Measurements from ENCODE around the gene TMC8. TPM values are rescaled to one million over a fixed set of nuclear protein-coding genes. Genes with fewer than 3 reads are reported as not detected.
A peak's percentile ranks its signal among the peaks of the same experiment; 100 is the strongest.

Gene TMC8
- total and polyA plus RNA-seq, 11 donors = 0.81 to 21.6 (median 1.2) TPM

DNA sequence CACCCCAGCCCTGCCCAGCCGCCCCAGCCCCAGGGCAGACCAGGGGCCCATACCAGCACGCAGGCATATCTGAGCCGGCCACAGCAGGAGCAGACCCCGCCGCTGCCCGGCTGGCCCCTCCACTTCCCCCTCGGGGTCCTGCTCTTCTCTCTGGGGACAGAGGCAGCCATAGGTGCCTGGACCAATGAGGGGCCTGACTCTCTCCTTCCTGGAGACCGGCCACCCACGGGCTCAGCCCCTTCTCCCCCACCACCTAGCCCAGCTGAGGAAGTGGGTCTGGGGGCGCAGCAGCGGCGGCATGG is 5.8 kb upstream of the TMC8 start:
- ATAC-seq (no peak), DNase-seq (peak in 1 of 5 donors; percentile 21)
- H3K4me3 ChIP-seq = peak overlapping the region in 5 of 12 donors; percentile 32 to 87 (median 34)
- intact Hi-C loops (cut with DNase I) = loop anchor here in 8 of 10 donors (5.0 kb wide), 3 partner anchors 48 to 128 kb away; no protein-coding TSS in a partner anchor
- peak overlapping the region in 11 of 12 donors; percentile 76 to 98 (median 94) for H3K27ac ChIP-seq
- H3K9me3 ChIP-seq = no peaks in the 10 kb centered on the region
- peaks cover 0 to 69% (median 38%) of the 10 kb centered on the region in 9 donors for H3K36me3 ChIP-seq
- TF ChIP-seq, protein P1, sequence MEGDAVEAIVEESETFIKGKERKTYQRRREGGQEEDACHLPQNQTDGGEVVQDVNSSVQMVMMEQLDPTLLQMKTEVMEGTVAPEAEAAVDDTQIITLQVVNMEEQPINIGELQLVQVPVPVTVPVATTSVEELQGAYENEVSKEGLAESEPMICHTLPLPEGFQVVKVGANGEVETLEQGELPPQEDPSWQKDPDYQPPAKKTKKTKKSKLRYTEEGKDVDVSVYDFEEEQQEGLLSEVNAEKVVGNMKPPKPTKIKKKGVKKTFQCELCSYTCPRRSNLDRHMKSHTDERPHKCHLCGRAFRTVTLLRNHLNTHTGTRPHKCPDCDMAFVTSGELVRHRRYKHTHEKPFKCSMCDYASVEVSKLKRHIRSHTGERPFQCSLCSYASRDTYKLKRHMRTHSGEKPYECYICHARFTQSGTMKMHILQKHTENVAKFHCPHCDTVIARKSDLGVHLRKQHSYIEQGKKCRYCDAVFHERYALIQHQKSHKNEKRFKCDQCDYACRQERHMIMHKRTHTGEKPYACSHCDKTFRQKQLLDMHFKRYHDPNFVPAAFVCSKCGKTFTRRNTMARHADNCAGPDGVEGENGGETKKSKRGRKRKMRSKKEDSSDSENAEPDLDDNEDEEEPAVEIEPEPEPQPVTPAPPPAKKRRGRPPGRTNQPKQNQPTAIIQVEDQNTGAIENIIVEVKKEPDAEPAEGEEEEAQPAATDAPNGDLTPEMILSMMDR (IDR thresholded peaks at IDR 0.05) = no peak
- no peak for TF ChIP-seq POLR2A (IDR thresholded peaks at IDR 0.05)
- peaks cover 14 to 68% (median 53%) of the 10 kb centered on the region in 12 donors for H3K4me1 ChIP-seq
- WGBS, 4 donors = 48 to 79% (median 73%) methylated on average over 5 to 12 of the region's 12 CpGs; no CpG with 5 or more reads in 1 of the 4 donors
- H3K27me3 ChIP-seq = no peaks in the 10 kb centered on the region

DNA sequence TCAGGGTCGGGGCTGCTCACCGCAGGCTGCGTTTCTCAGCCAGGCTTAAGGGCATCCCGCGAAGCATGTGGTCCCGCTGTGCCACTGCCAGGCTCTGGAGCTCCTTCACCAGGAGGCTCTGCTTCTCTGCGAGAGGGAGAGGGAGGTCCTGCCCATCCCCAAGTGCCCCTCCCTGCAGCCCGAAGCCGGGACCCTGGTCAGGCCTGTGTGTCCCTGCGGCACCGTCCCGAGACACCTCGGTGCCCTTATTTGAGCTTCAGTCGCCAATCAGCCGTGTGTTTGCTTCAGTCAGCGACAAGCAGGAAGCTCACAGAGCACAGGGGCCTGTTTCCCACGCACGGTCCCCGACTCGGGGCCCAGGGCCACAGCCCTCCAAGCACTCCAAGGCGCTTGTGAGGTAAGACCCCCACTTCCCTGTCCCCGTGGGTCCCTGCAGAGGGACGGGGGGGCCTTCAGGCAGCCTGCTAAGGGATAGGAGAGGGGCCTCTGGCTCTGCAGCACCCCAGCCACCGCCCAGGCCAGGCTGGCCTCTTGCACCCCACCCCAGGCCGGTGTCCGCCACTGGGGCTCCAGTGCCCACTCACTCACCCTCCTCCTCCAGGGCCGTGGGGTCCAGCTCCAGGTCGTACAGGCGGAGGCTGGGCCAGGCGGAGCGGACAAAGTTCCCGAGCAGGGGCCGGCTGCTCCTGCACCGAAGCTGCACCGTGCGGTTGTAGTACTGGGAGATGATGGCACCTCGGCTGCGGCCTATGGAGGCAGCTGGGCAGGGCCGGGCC is 5.2 kb upstream of the TMC8 start:
- peak overlapping the region; percentile 76 to 98 (median 94) for H3K27ac ChIP-seq
- 49 to 63% (median 53%) methylated on average over 10 to 39 of the region's 39 CpGs for WGBS, 4 donors
- no peaks in the 10 kb centered on the region for H3K27me3 ChIP-seq
- H3K36me3 ChIP-seq = peaks cover 0 to 63% (median 36%) of the 10 kb centered on the region in 9 donors
- ATAC-seq (no peak), DNase-seq (peak in 1 of 5 donors; percentile 23)
- H3K4me3 ChIP-seq = peak overlapping the region in 9 of 12 donors; percentile 10 to 87 (median 34)
- intact Hi-C loops (cut with DNase I) = loop anchor here in 8 of 10 donors (5.0 kb wide), 3 partner anchors 47 to 127 kb away; no protein-coding TSS in a partner anchor
- no peaks in the 10 kb centered on the region for H3K9me3 ChIP-seq
- no peak for TF ChIP-seq POLR2A (IDR thresholded peaks at IDR 0.05)
- TF ChIP-seq, protein P1 (IDR thresholded peaks at IDR 0.05) = no peak
- peaks cover 14 to 74% (median 57%) of the 10 kb centered on the region in 12 donors for H3K4me1 ChIP-seq

DNA sequence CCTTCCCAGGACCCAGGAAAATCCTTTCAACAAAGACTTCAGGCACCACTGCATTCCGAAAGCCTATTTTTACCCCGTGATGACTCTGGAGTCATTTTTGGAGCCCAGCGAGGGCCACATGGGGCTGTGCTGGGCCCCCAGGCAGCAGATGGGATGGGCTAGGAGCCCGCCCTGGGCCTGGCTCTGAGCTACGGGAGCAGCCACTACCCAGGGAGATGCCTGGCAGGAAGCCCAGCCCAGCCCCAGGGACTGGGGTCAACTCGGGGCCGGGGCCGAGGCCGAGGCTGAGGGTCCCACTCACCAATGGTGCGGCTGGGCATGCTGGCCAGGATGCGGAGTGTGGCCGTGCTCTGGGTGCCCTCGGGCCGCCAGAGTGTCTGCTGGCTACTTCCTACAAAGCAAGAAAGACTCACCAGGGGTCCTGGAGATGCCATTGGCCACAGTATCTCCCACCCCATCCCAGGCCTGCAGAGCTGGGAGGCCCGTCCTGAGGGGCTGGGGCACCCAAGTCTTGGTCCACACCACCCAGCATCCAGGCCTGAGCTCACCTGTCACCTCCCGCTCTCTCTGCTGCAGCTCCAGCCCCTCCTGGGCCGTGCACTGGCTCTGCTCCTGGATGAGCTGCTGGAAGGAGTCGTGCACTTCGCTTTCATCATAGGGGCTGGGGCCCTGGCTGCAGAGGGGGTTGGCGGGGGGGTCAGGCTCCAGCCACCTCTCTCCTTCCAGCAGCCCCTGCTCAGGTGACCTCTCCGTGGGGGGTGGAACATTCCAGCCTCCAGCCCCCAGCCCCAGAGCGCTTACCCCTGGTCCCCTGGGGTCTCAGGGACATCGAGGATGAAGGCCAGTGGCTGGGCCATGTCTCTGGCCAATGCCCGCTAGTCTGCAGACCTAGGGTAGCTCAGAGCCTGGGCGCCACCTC is 4.3 kb upstream of the TMC8 start:
- peaks cover 0 to 54% (median 27%) of the 10 kb centered on the region in 9 donors for H3K36me3 ChIP-seq
- H3K4me1 ChIP-seq = peaks cover 14 to 81% (median 60%) of the 10 kb centered on the region in 12 donors
- peak; percentile 64 to 84 (median 75) for DNase-seq
- peak overlapping the region in 9 of 12 donors; percentile 32 to 93 (median 80) for H3K4me3 ChIP-seq
- TF ChIP-seq, protein P1 (IDR thresholded peaks at IDR 0.05) = no peak
- no peak for TF ChIP-seq POLR2A (IDR thresholded peaks at IDR 0.05)
- peaks cover 0 to 4% (median 0%) of the 10 kb centered on the region in 9 donors for H3K27me3 ChIP-seq
- H3K9me3 ChIP-seq = no peaks in the 10 kb centered on the region
- intact Hi-C loops (cut with DNase I) = loop anchor here in 8 of 10 donors (5.0 kb wide), 3 partner anchors 46 to 126 kb away; no protein-coding TSS in a partner anchor
- ATAC-seq = peak; percentile 18 to 55 (median 34)
- 37 to 50% (median 45%) methylated on average over 17 to 25 of the region's 25 CpGs for WGBS, 4 donors
- peak overlapping the region; percentile 76 to 98 (median 94) for H3K27ac ChIP-seq
